GM12878 (cell line): Measurements from ENCODE around the gene BRF1. TPM values are rescaled to one million over a fixed set of nuclear protein-coding genes. Genes with fewer than 3 reads are reported as not detected.

Source experiments
- ATAC-seq: fragments of 200-7000 bp; cut with Tn5 transposase; 3 replicates; pipeline ENCODE4 v1.9.1; 2020; ENCODE audit warnings: mild to moderate bottlenecking, moderate library complexity
- BruUV-seq: library from RNA; stranded (reverse); fragments of 400-500 nt; replicated peaks from 2 replicates; lab custom pipeline; 2021; lab: Mats Ljungman, UMichigan
- CTCF ChIA-PET: fragments of 300-600 bp; sonication (Branson Sonifier 250); formaldehyde crosslinking; extraction: SDS; loops from one replicate; lab custom pipeline; 2021; ENCODE audit warnings: inconsistent platforms; lab: Yijun Ruan, JAX
- POLR2A ChIA-PET: fragments of 350-600 bp; formaldehyde crosslinking; extraction: SDS; loops from one replicate; lab custom pipeline; 2021; ENCODE audit warnings: inconsistent platforms; lab: Charles Lee
- RAD21 ChIA-PET: fragments of 300-600 bp; sonication (Branson Sonifier 250); formaldehyde crosslinking; loops from one replicate; lab custom pipeline; 2023; ENCODE audit warnings: antibody characterized with exemption; ENCODE audit not compliant: unreplicated experiment; lab: Charles Lee
- SMC1A ChIA-PET: fragments of 300-600 bp; sonication (Branson Sonifier 250); formaldehyde crosslinking; loops from one replicate; lab custom pipeline; 2023; ENCODE audit not compliant: unreplicated experiment, uncharacterized antibody; lab: Charles Lee
- DNase-seq: peaks from one replicate; pipeline ENCODE4 v3.0.0-alpha.2; 2011; ENCODE audit warnings: low read depth, low spot score
- FAIRE-seq: peaks from 3 replicates; lab custom pipeline; 2011; peaks lifted over from hg19 to GRCh38; lab: Jason Lieb, UNC
- H2AFZ ChIP-seq: 2 replicates; pipeline ENCODE4 v1.6.0; 2011; ENCODE audit warnings: low read depth, low read length, control low read depth; ENCODE audit not compliant: control insufficient read depth
- H3K27ac ChIP-seq: 2 replicates; pipeline ENCODE4 v1.5.1; 2011; ENCODE audit warnings: control low read depth; ENCODE audit not compliant: control insufficient read depth, insufficient read depth
- H3K27me3 ChIP-seq, 2 experiments: replicated peaks in 1 of 2; 2 replicates each; pipeline versions ENCODE4 v1.6.0 to v1.6.1; 2011; ENCODE audit warnings: low read length in 1 of 2; ENCODE audit not compliant: control insufficient read depth in 2 of 2, insufficient read depth in 2 of 2
- H3K36me3 ChIP-seq, 2 experiments: 2 replicates each; pipeline ENCODE4 v1.5.1; 2011; ENCODE audit warnings: low read length in 1 of 2; ENCODE audit not compliant: control insufficient read depth in 2 of 2, insufficient read depth in 2 of 2
- H3K4me1 ChIP-seq: 2 replicates; pipeline ENCODE4 v1.6.1; 2011; ENCODE audit warnings: mild to moderate bottlenecking, low read length, moderate library complexity, mixed read lengths; ENCODE audit not compliant: control insufficient read depth, insufficient read depth
- H3K4me2 ChIP-seq: 2 replicates; pipeline ENCODE4 v1.6.0; 2011; ENCODE audit warnings: control low read depth; ENCODE audit not compliant: control insufficient read depth, insufficient read depth
- H3K4me3 ChIP-seq: fragments of 200-600 bp; sonication (generic); 2 replicates; pipeline ENCODE4 v1.5.1; 2016
- H3K79me2 ChIP-seq: 2 replicates; pipeline ENCODE4 v1.6.0; 2011; ENCODE audit warnings: low read length; ENCODE audit not compliant: control insufficient read depth, insufficient read depth
- H3K9ac ChIP-seq: 2 replicates; pipeline ENCODE4 v1.8.0; 2011; ENCODE audit warnings: low read length, control low read depth, mixed read lengths; ENCODE audit not compliant: control insufficient read depth, insufficient read depth
- H3K9me3 ChIP-seq: replicated peaks from 3 replicates; pipeline ENCODE4 v1.5.1; 2011; ENCODE audit warnings: mild to moderate bottlenecking, low read length; ENCODE audit not compliant: control insufficient read depth, insufficient read depth
- H4K20me1 ChIP-seq: 2 replicates; pipeline ENCODE4 v1.6.0; 2011; ENCODE audit not compliant: control insufficient read depth, insufficient read depth
- ATF7 ChIP-seq: fragments of 450-650 bp; IDR thresholded peaks from 2 replicates; pipeline ENCODE4 v1.6.1; 2016; ENCODE audit warnings: low read depth, mild to moderate bottlenecking
- CBFB ChIP-seq: IDR thresholded peaks from 2 replicates; pipeline ENCODE4 v1.6.1; 2016; ENCODE audit warnings: antibody characterized with exemption, low read depth
- CBX3 ChIP-seq: fragments of 200-600 bp; sonication (generic); IDR thresholded peaks from 2 replicates; pipeline ENCODE4 v1.6.1; 2016; ENCODE audit warnings: low read depth, borderline replicate concordance
- CREB1 ChIP-seq: IDR thresholded peaks from 2 replicates; pipeline ENCODE4 v1.6.1; 2012; ENCODE audit warnings: low read depth, mild to moderate bottlenecking, inconsistent platforms
- FOXK2 ChIP-seq: fragments of 450-650 bp; IDR thresholded peaks from 2 replicates; pipeline ENCODE4 v1.6.1; 2017; ENCODE audit warnings: mild to moderate bottlenecking, moderate library complexity
- IKZF1 ChIP-seq: fragments of 450-650 bp; conservative IDR thresholded peaks from 2 replicates; pipeline ENCODE4 v1.6.1; 2017; ENCODE audit warnings: antibody characterized with exemption, mild to moderate bottlenecking
- IKZF2 ChIP-seq, 2 experiments: fragments of 450-650 bp; IDR thresholded peaks; 2 replicates each; pipeline ENCODE4 v1.6.1; 2017; ENCODE audit warnings: mild to moderate bottlenecking in 2 of 2, moderate library complexity in 2 of 2
- LARP7 ChIP-seq: fragments of 450-650 bp; IDR thresholded peaks from 2 replicates; pipeline ENCODE4 v1.6.1; 2017; ENCODE audit warnings: mild to moderate bottlenecking
- NBN ChIP-seq: fragments of 450-650 bp; IDR thresholded peaks from 2 replicates; pipeline ENCODE4 v1.6.1; 2016
- PML ChIP-seq: IDR thresholded peaks from 2 replicates; pipeline ENCODE4 v1.6.1; 2012; ENCODE audit warnings: low read length, inconsistent platforms
- POLR2AphosphoS2 ChIP-seq: IDR thresholded peaks from 2 replicates; pipeline ENCODE4 v1.6.1; 2011; ENCODE audit warnings: low read depth, mild to moderate bottlenecking, low read length, improper control_type of control experiment, moderate library complexity
- RELA ChIP-seq: fragments of 450-650 bp; IDR thresholded peaks from 2 replicates; pipeline ENCODE4 v1.8.0; 2014; ENCODE audit warnings: borderline replicate concordance; ENCODE audit not compliant: partially characterized antibody
- TCF3 ChIP-seq: IDR thresholded peaks from 2 replicates; pipeline ENCODE4 v1.6.1; 2012; ENCODE audit warnings: low read depth, mild to moderate bottlenecking, low read length, borderline replicate concordance; ENCODE audit not compliant: insufficient read depth
- YY1 ChIP-seq: IDR thresholded peaks from 2 replicates; pipeline ENCODE4 v1.6.1; 2011; ENCODE audit warnings: low read depth, mild to moderate bottlenecking, low read length
- ZNF384 ChIP-seq: IDR thresholded peaks from 2 replicates; pipeline ENCODE4 v1.6.1; 2012; ENCODE audit warnings: low read depth, mild to moderate bottlenecking, low read length, improper control_type of control experiment, borderline replicate concordance
- ZZZ3 ChIP-seq: IDR thresholded peaks from 2 replicates; pipeline ENCODE4 v1.6.1; 2011; ENCODE audit warnings: low read depth; ENCODE audit not compliant: control insufficient read depth, insufficient read length
- WGBS: methylation state at CpG from one replicate; pipeline ENCODE4 v1.1.6; 2016; ENCODE audit warnings: low lambda C conversion rate; ENCODE audit not compliant: insufficient replicate concordance, insufficient coverage; ENCODE audit errors: missing lambda C conversion rate; 5-methylcytosine and 5-hydroxymethylcytosine counted together
- in situ Hi-C: fragments of 300-500 bp; cut with MboI; formaldehyde crosslinking; loops from 9 replicates; pipeline ENCODE4 v1.14.3; 2018; ENCODE audit warnings: mixed read lengths
- intact Hi-C: fragments of 100-400 bp; cut with micrococcal nuclease; formaldehyde crosslinking; loops from one replicate; pipeline ENCODE4 v1.14.2; 2022; ENCODE audit not compliant: unreplicated experiment
- polyA plus RNA-seq, 11 experiments: library from polyadenylated mRNA; depleted of rRNA in 4 of 11; unstranded in 6 of 11; stranded (reverse) in 5 of 11; fragments of >200 nt; fragmentation: Nextera tagmentation in 4 of 11; fragmentation: Illumina TruSeq in 1 of 11; extraction: Ambion mirVana in 4 of 11; extraction: Trizol in 1 of 11; gene quantifications; 1 replicate in 1 of 11; 2 replicates in 10 of 11; pipeline versions ENCODE4 v1.2.1 to v1.2.3, GENCODE V29; 2011 to 2016; ENCODE audit warnings: inconsistent platforms in 2 of 11, missing spikeins in 2 of 11, low read depth in 1 of 11
- total RNA-seq, 4 experiments: library from RNA; depleted of rRNA in 3 of 4; stranded (reverse); fragments of >200 nt in 3 of 4; fragmentation: Illumina TruSeq in 1 of 4; extraction: Trizol in 1 of 4; gene quantifications; 2 replicates each; pipeline versions ENCODE4 v1.2.1 to v1.2.3, GENCODE V29; 2013 to 2021
- TF ChIP-seq, protein P1 (sequence below): IDR thresholded peaks from 2 replicates; pipeline ENCODE4 v1.6.1; 2011; ENCODE audit warnings: low read depth, low read length, improper control_type of control experiment, borderline replicate concordance
- TF ChIP-seq, protein P2 (sequence below): fragments of 450-650 bp; formaldehyde crosslinking; IDR thresholded peaks from 2 replicates; pipeline ENCODE4 v1.4.0; 2020; ENCODE audit warnings: mild to moderate bottlenecking, moderate library complexity
- TF ChIP-seq, protein P3 (sequence below): fragments of 450-650 bp; IDR thresholded peaks from 2 replicates; pipeline ENCODE4 v1.6.1; 2017; ENCODE audit warnings: mild to moderate bottlenecking

BRF1 gene
- total and polyA plus RNA-seq, 10 of the 15 experiments (the other 5 are each of a cell fraction or from before 2014, with no cell fraction given), result 0.21 to 33.5 (median 10.7) TPM

GRCh38 chr14:105349992-105350391 lies 49.2 kb upstream of the BRF1 start:
- RAD21 ChIA-PET, result no interaction called here

More at GRCh38 chr14:105349992-105350391, 49.2 kb upstream of the BRF1 start:
- 82% methylated on average over 11 of the region's 11 CpGs for whole genome bisulfite sequencing
- no TSS peak for BruUV-seq
- no peak for DNase-seq
- no peaks in the 10 kb centered on the region; the same call in 1 of the 2 replicates for H4K20me1 ChIP-seq
- TF ChIP-seq NBN, result no peak
- TF ChIP-seq, protein P1, sequence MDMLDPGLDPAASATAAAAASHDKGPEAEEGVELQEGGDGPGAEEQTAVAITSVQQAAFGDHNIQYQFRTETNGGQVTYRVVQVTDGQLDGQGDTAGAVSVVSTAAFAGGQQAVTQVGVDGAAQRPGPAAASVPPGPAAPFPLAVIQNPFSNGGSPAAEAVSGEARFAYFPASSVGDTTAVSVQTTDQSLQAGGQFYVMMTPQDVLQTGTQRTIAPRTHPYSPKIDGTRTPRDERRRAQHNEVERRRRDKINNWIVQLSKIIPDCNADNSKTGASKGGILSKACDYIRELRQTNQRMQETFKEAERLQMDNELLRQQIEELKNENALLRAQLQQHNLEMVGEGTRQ, result no peak
- TF ChIP-seq IKZF2 (IDR thresholded peaks at IDR 0.05), result no peak
- TF ChIP-seq CREB1, result no peak
- no peak for TF ChIP-seq ATF7
- no peak for TF ChIP-seq ZZZ3
- TF ChIP-seq IKZF1, result no peak
- TF ChIP-seq RELA, result no peak
- no peak for TF ChIP-seq YY1
- TF ChIP-seq, protein P2, sequence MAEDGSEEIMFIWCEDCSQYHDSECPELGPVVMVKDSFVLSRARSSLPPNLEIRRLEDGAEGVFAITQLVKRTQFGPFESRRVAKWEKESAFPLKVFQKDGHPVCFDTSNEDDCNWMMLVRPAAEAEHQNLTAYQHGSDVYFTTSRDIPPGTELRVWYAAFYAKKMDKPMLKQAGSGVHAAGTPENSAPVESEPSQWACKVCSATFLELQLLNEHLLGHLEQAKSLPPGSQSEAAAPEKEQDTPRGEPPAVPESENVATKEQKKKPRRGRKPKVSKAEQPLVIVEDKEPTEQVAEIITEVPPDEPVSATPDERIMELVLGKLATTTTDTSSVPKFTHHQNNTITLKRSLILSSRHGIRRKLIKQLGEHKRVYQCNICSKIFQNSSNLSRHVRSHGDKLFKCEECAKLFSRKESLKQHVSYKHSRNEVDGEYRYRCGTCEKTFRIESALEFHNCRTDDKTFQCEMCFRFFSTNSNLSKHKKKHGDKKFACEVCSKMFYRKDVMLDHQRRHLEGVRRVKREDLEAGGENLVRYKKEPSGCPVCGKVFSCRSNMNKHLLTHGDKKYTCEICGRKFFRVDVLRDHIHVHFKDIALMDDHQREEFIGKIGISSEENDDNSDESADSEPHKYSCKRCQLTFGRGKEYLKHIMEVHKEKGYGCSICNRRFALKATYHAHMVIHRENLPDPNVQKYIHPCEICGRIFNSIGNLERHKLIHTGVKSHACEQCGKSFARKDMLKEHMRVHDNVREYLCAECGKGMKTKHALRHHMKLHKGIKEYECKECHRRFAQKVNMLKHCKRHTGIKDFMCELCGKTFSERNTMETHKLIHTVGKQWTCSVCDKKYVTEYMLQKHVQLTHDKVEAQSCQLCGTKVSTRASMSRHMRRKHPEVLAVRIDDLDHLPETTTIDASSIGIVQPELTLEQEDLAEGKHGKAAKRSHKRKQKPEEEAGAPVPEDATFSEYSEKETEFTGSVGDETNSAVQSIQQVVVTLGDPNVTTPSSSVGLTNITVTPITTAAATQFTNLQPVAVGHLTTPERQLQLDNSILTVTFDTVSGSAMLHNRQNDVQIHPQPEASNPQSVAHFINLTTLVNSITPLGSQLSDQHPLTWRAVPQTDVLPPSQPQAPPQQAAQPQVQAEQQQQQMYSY (CRISPR knock-in tag), result no peak
- TF ChIP-seq TCF3, result no peak
- TF ChIP-seq CBX3, result no peak
- TF ChIP-seq CBFB, result no peak
- TF ChIP-seq, protein P3, sequence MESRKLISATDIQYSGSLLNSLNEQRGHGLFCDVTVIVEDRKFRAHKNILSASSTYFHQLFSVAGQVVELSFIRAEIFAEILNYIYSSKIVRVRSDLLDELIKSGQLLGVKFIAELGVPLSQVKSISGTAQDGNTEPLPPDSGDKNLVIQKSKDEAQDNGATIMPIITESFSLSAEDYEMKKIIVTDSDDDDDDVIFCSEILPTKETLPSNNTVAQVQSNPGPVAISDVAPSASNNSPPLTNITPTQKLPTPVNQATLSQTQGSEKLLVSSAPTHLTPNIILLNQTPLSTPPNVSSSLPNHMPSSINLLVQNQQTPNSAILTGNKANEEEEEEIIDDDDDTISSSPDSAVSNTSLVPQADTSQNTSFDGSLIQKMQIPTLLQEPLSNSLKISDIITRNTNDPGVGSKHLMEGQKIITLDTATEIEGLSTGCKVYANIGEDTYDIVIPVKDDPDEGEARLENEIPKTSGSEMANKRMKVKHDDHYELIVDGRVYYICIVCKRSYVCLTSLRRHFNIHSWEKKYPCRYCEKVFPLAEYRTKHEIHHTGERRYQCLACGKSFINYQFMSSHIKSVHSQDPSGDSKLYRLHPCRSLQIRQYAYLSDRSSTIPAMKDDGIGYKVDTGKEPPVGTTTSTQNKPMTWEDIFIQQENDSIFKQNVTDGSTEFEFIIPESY, result no peak
- TF ChIP-seq LARP7, result no peak
- no peak for TF ChIP-seq POLR2AphosphoS2
- TF ChIP-seq PML, result no peak
- no peak for TF ChIP-seq ZNF384
- no peak for TF ChIP-seq FOXK2
- TF ChIP-seq, all 136 proteins: peak for 0
- H3K4me1 ChIP-seq, result no peaks in the 10 kb centered on the region; the same call in 1 of the 2 replicates
- POLR2A ChIA-PET, result no interaction called here
- no peak overlapping the region for H3K9ac ChIP-seq
- no peaks in the 10 kb centered on the region for H3K79me2 ChIP-seq
- no peaks in the 10 kb centered on the region for H3K36me3 ChIP-seq
- in situ Hi-C loops (loop anchor here (5.0 kb wide), 1 partner anchor 148 kb away; no protein-coding TSS in a partner anchor), intact Hi-C loops (no loop called here)
- no peak for ATAC-seq
- no peak overlapping the region for H2AFZ ChIP-seq
- H3K27ac ChIP-seq, result no peak overlapping the region
- SMC1A ChIA-PET, result no interaction called here
- CTCF ChIA-PET, result interaction anchor here (2.8 kb wide), 1 partner anchor 259 kb away, joined by 12 read pairs; no protein-coding TSS in a partner anchor
- H3K27me3 ChIP-seq, result no peaks in the 10 kb centered on the region
- no peaks in the 10 kb centered on the region for H3K9me3 ChIP-seq
- H3K4me2 ChIP-seq, result no peak overlapping the region
- no peak overlapping the region for H3K4me3 ChIP-seq
- no peak for FAIRE-seq
